IMR-90 (cell line): ENCODE measurements around the gene NCAPH2.

Experiments
- CHD1 ChIP-seq: IDR thresholded peaks from 2 replicates; pipeline ENCODE4 v1.6.1; 2012; ENCODE audit warnings: low read depth, low read length, improper control_type of control experiment
- ELK1 ChIP-seq: fragments of 150-350 bp; IDR thresholded peaks from 2 replicates; pipeline ENCODE4 v1.6.1; 2016; ENCODE audit warnings: low read depth, mild to moderate bottlenecking, low read length, moderate library complexity, borderline replicate concordance
- MAFK ChIP-seq: IDR thresholded peaks from 2 replicates; pipeline ENCODE4 v1.6.1; 2012; ENCODE audit warnings: low read depth, low read length, improper control_type of control experiment
- POLR2A ChIP-seq: IDR thresholded peaks from 2 replicates; pipeline ENCODE4 v1.6.1; 2012; ENCODE audit warnings: mild to moderate bottlenecking, low read depth, low read length
- RCOR1 ChIP-seq: IDR thresholded peaks from 2 replicates; pipeline ENCODE4 v1.6.1; 2012; ENCODE audit warnings: mild to moderate bottlenecking, low read length, improper control_type of control experiment; ENCODE audit not compliant: insufficient replicate concordance
- RFX5 ChIP-seq: IDR thresholded peaks from 2 replicates; pipeline ENCODE4 v1.8.0; 2012; ENCODE audit warnings: low read depth, mild to moderate bottlenecking, low read length, moderate library complexity
- TF ChIP-seq, protein P1 (sequence below): conservative IDR thresholded peaks from 2 replicates; pipeline ENCODE4 v1.5.1; 2012; ENCODE audit warnings: mild to moderate bottlenecking, low read depth, low read length, improper control_type of control experiment

DNA sequence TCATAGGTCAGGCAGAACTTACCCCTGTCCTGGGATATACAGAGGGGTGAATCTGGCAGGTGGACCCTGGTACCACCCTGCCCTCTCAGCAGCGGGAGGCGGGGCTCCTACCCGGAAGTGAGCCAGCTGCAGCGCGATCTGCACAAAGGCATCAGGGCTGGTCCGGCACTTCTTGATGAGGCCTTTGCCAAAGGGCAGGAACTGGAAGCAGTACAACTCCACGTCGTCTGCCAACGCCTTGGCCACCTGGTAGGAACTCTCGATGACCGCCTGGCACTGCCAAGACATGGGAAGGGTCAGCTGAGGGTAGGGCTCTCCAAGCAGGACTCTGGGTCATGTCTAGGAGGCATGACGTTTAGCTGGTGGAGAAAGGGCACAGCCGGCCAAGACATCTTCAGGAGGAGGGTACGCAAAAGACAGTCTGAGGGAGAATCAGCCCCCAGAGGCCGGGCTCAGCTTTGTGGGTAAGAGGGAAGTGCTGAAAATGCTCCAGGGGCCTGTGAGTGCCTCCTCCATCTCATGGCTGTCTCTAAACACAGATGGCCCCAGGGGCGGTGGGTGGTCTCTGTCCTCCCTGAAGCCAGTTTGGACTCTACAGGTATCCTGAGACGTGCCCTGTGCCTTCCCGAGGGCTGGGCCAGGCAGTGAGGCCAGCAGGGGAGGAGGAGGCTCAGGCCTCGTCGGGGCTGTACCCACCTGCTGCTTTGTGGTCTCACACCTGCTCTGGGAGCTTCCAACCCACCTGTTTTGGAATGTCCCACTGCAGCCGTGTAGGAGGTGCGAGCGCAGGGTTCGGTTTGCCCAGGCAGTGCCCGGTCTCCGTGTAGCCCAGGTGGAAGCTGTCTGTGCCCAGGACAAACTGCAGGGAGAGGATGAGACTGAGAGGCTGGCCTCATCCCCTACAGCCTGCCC lies 63.5 kb downstream of the NCAPH2 start:
- TF ChIP-seq CHD1 (no peak), MAFK (no peak), RCOR1 (no peak), POLR2A (no peak), ELK1 (no peak), RFX5 (no peak)
- TF ChIP-seq, protein P1, sequence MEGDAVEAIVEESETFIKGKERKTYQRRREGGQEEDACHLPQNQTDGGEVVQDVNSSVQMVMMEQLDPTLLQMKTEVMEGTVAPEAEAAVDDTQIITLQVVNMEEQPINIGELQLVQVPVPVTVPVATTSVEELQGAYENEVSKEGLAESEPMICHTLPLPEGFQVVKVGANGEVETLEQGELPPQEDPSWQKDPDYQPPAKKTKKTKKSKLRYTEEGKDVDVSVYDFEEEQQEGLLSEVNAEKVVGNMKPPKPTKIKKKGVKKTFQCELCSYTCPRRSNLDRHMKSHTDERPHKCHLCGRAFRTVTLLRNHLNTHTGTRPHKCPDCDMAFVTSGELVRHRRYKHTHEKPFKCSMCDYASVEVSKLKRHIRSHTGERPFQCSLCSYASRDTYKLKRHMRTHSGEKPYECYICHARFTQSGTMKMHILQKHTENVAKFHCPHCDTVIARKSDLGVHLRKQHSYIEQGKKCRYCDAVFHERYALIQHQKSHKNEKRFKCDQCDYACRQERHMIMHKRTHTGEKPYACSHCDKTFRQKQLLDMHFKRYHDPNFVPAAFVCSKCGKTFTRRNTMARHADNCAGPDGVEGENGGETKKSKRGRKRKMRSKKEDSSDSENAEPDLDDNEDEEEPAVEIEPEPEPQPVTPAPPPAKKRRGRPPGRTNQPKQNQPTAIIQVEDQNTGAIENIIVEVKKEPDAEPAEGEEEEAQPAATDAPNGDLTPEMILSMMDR, result no peak
